Smooth muscle cell (in vitro differentiated cells): Measurements from ENCODE around the gene GAPDH. TPM values are rescaled to one million over a fixed set of nuclear protein-coding genes. Genes with fewer than 3 reads are reported as not detected.

ENCODE experiments used
- DNase-seq: peaks from one replicate; lab custom pipeline; 2025; ENCODE audit not compliant: unreplicated experiment; lab: John Stamatoyannopoulos, UW
- H2AFZ ChIP-seq: fragments of 200-600 bp; sonication (generic); 2 replicates; pipeline ENCODE4 v1.6.0; 2016; ENCODE audit warnings: antibody characterized with exemption, low read depth, mild to moderate bottlenecking
- H3F3A ChIP-seq: fragments of 200-600 bp; sonication (generic); 2 replicates; pipeline ENCODE4 v1.6.0; 2017; ENCODE audit warnings: antibody characterized with exemption, low read depth
- H3K27ac ChIP-seq: fragments of 200-600 bp; sonication (generic); 2 replicates; pipeline ENCODE4 v1.5.1; 2016; ENCODE audit warnings: low read depth, mild to moderate bottlenecking
- H3K27me3 ChIP-seq: fragments of 200-600 bp; sonication (generic); 2 replicates; pipeline ENCODE4 v1.6.1; 2016; ENCODE audit warnings: low read depth, mild to moderate bottlenecking
- H3K36me3 ChIP-seq: fragments of 200-600 bp; sonication (generic); 2 replicates; pipeline ENCODE4 v1.5.1; 2016; ENCODE audit warnings: low read depth
- H3K4me1 ChIP-seq: fragments of 200-600 bp; sonication (generic); 2 replicates; pipeline ENCODE4 v1.5.1; 2016; ENCODE audit warnings: low read depth
- H3K4me2 ChIP-seq: fragments of 200-600 bp; sonication (generic); 2 replicates; pipeline ENCODE4 v1.6.0; 2016; ENCODE audit warnings: mild to moderate bottlenecking
- H3K4me3 ChIP-seq: fragments of 200-600 bp; sonication (generic); 2 replicates; pipeline ENCODE4 v1.5.1; 2016; ENCODE audit warnings: mild to moderate bottlenecking
- H3K79me2 ChIP-seq: fragments of 200-600 bp; sonication (generic); 2 replicates; pipeline ENCODE4 v1.6.0; 2016; ENCODE audit warnings: low read depth, mild to moderate bottlenecking
- H3K9ac ChIP-seq: fragments of 200-600 bp; sonication (generic); 2 replicates; pipeline ENCODE4 v1.6.0; 2016; ENCODE audit warnings: low read depth
- H3K9me3 ChIP-seq: fragments of 200-600 bp; sonication (generic); replicated peaks from 2 replicates; pipeline ENCODE4 v1.5.1; 2016; ENCODE audit warnings: low read depth
- H4K20me1 ChIP-seq: fragments of 200-600 bp; sonication (generic); 2 replicates; pipeline ENCODE4 v1.6.0; 2016; ENCODE audit warnings: low read depth
- WGBS: methylation state at CpG from one replicate; pipeline ENCODE4 v1.1.7; 2016; ENCODE audit warnings: low lambda C conversion rate; 5-methylcytosine and 5-hydroxymethylcytosine counted together
- polyA plus RNA-seq: library from polyadenylated mRNA; unstranded; fragments of >200 nt; fragmentation: Nextera tagmentation; extraction: Ambion mirVana; gene quantifications from 2 replicates; pipeline ENCODE4 v1.2.1, GENCODE V29; 2016
- total RNA-seq: library from RNA; depleted of rRNA; stranded (reverse); fragments of >200 nt; gene quantifications from 2 replicates; pipeline ENCODE4 v1.2.3, GENCODE V29; 2014
- TF ChIP-seq, protein P1 (sequence below): fragments of 200-600 bp; sonication (generic); IDR thresholded peaks from 2 replicates; pipeline ENCODE4 v1.5.1; 2017; ENCODE audit warnings: borderline replicate concordance, mild to moderate bottlenecking, antibody characterized with exemption; ENCODE audit not compliant: insufficient read depth, poor library complexity, severe bottlenecking

The GAPDH gene
- total and polyA plus RNA-seq, 2 experiments from 2014 or later = 5,158 to 9,934 TPM

- Histone ChIP-seq H3K4me2 (no peak overlapping the region), H3K36me3 (peaks cover 20% of the 10 kb centered on the region), H3K79me2 (no peaks in the 10 kb centered on the region), H3F3A (no peaks in the 10 kb centered on the region), H4K20me1 (no peaks in the 10 kb centered on the region), H3K4me3 (no peak overlapping the region), H3K9ac (no peak overlapping the region), H3K27me3 (no peaks in the 10 kb centered on the region), H3K27ac (no peak overlapping the region), H2AFZ (no peak overlapping the region), H3K4me1 (no peaks in the 10 kb centered on the region), H3K9me3 (no peaks in the 10 kb centered on the region)
- DNase-seq = no peak
- 92% methylated on average over 5 of the region's 5 CpGs for WGBS
- TF ChIP-seq, protein P1, sequence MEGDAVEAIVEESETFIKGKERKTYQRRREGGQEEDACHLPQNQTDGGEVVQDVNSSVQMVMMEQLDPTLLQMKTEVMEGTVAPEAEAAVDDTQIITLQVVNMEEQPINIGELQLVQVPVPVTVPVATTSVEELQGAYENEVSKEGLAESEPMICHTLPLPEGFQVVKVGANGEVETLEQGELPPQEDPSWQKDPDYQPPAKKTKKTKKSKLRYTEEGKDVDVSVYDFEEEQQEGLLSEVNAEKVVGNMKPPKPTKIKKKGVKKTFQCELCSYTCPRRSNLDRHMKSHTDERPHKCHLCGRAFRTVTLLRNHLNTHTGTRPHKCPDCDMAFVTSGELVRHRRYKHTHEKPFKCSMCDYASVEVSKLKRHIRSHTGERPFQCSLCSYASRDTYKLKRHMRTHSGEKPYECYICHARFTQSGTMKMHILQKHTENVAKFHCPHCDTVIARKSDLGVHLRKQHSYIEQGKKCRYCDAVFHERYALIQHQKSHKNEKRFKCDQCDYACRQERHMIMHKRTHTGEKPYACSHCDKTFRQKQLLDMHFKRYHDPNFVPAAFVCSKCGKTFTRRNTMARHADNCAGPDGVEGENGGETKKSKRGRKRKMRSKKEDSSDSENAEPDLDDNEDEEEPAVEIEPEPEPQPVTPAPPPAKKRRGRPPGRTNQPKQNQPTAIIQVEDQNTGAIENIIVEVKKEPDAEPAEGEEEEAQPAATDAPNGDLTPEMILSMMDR = no peak
Observed at GRCh38 chr12:6524648-6525047, 9.7 kb upstream of the GAPDH start.

DNA sequence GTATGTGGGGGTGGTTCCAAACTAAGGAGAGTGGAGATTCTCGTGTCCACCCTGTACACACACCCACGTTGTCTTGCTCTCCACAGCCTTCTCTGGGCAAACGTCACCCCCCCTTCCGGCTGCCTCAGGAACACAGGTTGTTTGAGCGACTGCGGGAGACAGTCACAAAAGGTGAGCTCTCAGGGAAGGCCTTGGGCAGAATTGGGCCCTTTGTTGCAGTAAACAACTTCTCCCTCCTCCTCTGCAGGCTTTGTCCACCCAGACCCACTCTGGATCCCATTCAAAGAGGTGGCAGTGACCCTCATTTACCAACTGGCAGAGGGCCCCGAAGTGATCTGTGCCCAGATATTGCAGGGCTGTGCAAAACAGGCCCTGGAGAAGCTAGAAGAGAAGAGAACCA is 8.1 kb upstream of the GAPDH start:
- no peak overlapping the region for H3K27ac ChIP-seq
- no peak overlapping the region for H3K9ac ChIP-seq
- 94% methylated on average over 7 of the region's 7 CpGs for whole genome bisulfite sequencing
- no peak for DNase-seq
- H3K9me3 ChIP-seq = no peaks in the 10 kb centered on the region
- H3K79me2 ChIP-seq = no peaks in the 10 kb centered on the region
- H4K20me1 ChIP-seq = no peaks in the 10 kb centered on the region
- TF ChIP-seq, protein P1 = no peak
- H3K4me3 ChIP-seq = no peak overlapping the region
- no peak overlapping the region for H3K4me2 ChIP-seq
- H2AFZ ChIP-seq = no peak overlapping the region
- H3F3A ChIP-seq = peaks cover 13% of the 10 kb centered on the region
- peaks cover 14% of the 10 kb centered on the region for H3K36me3 ChIP-seq
- no peaks in the 10 kb centered on the region for H3K4me1 ChIP-seq
- no peaks in the 10 kb centered on the region for H3K27me3 ChIP-seq

GRCh38 chr12:6526766-6527525 is 7.4 kb upstream of the GAPDH start:
- no peaks in the 10 kb centered on the region for H3K27me3 ChIP-seq
- H4K20me1 ChIP-seq = no peaks in the 10 kb centered on the region
- H3K9ac ChIP-seq = no peak overlapping the region
- no peak overlapping the region for H3K4me3 ChIP-seq
- H3K27ac ChIP-seq = no peak overlapping the region
- 87% methylated on average over 18 of the region's 19 CpGs for WGBS
- H3K36me3 ChIP-seq = peaks cover 14% of the 10 kb centered on the region
- DNase-seq = no peak
- peaks cover 21% of the 10 kb centered on the region for H3F3A ChIP-seq
- TF ChIP-seq, protein P1 = no peak
- H3K79me2 ChIP-seq = no peaks in the 10 kb centered on the region
- peaks cover 5% of the 10 kb centered on the region for H3K4me1 ChIP-seq
- no peak overlapping the region for H2AFZ ChIP-seq
- no peaks in the 10 kb centered on the region for H3K9me3 ChIP-seq
- H3K4me2 ChIP-seq = no peak overlapping the region

DNA sequence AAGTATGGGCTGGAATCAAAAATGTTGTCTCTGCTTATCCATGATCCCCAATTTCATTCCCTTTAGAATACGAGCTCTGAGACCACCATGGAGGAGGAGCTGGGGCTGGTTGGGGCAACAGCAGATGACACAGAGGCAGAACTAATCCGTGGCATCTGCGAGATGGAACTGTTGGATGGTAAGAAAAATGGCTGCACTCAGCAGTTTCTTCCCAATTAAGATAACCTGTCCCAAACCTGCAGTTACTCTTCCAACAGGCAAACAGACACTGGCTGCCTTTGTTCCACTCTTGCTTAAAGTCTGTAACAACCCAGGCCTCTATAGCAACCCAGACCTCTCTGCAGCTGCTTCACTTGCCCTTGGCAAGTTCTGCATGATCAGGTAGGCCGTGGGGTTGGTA is 6.6 kb upstream of the GAPDH start:
- Histone ChIP-seq H3K9me3 (no peaks in the 10 kb centered on the region), H3K4me1 (peaks cover 10% of the 10 kb centered on the region), H3K79me2 (no peaks in the 10 kb centered on the region), H3K4me3 (no peak overlapping the region), H3K27me3 (no peaks in the 10 kb centered on the region), H3K36me3 (peaks cover 14% of the 10 kb centered on the region), H4K20me1 (no peaks in the 10 kb centered on the region), H2AFZ (no peak overlapping the region), H3F3A (peaks cover 22% of the 10 kb centered on the region), H3K9ac (no peak overlapping the region), H3K4me2 (no peak overlapping the region), H3K27ac (no peak overlapping the region)
- TF ChIP-seq, protein P1 = no peak
- DNase-seq = no peak
- WGBS = 93% methylated on average over 4 of the region's 4 CpGs
